Kidney (tissue), 14 donors: ENCODE measurements around the gene GDE1. TPM values are rescaled to one million over a fixed set of nuclear protein-coding genes. Genes with fewer than 3 reads are reported as not detected.

Source experiments
- DNase-seq, 5 donors: peaks; one replicate each; pipeline ENCODE4 v3.0.0-alpha.2; 2013 to 2020
- FAIRE-seq: peaks from 2 replicates; lab custom pipeline; 2012; peaks lifted over from hg19 to GRCh38; lab: Jason Lieb, UNC
- H3K27ac ChIP-seq, 2 donors: one replicate each; pipeline ENCODE4 v1.7.0; 2013; ENCODE audit warnings: low read depth in 2 of 2, low read length in 2 of 2, inconsistent platforms in 1 of 2
- H3K27me3 ChIP-seq: one replicate; pipeline ENCODE4 v1.7.1; 2013; ENCODE audit warnings: low read length, inconsistent platforms; ENCODE audit not compliant: control insufficient read depth, insufficient read depth
- H3K36me3 ChIP-seq, 3 donors: one replicate each; pipeline versions ENCODE4 v1.7.0 to v1.7.1; 2013; ENCODE audit warnings: low read length in 3 of 3, control low read depth in 1 of 3, inconsistent platforms in 1 of 3; ENCODE audit not compliant: insufficient read depth in 3 of 3, control insufficient read depth in 2 of 3
- H3K4me1 ChIP-seq, 3 donors: one replicate each; pipeline versions ENCODE4 v1.7.0 to v1.7.1; 2013; ENCODE audit warnings: low read length in 3 of 3, inconsistent platforms in 1 of 3, low read depth in 1 of 3; ENCODE audit not compliant: control insufficient read depth in 2 of 3, insufficient read depth in 2 of 3
- H3K4me3 ChIP-seq, 3 donors: one replicate each; pipeline versions ENCODE4 v1.7.0 to v1.8.1; 2013; ENCODE audit warnings: low read length in 3 of 3, control low read depth in 1 of 3, inconsistent platforms in 1 of 3
- H3K9ac ChIP-seq, 3 donors: one replicate each; pipeline versions ENCODE4 v1.7.0 to v1.7.1; 2013; ENCODE audit warnings: low read length in 3 of 3, control low read depth in 1 of 3, inconsistent platforms in 1 of 3
- H3K9me3 ChIP-seq, 3 donors: one replicate each; pipeline versions ENCODE4 v1.7.0 to v1.7.1; 2013; ENCODE audit warnings: low read length in 3 of 3, control low read depth in 1 of 3, inconsistent platforms in 1 of 3; ENCODE audit not compliant: control insufficient read depth in 2 of 3, insufficient read depth in 1 of 3
- CTCF ChIP-seq: IDR thresholded peaks from 3 replicates; pipeline ENCODE4 v1.5.1; 2012; ENCODE audit warnings: mild to moderate bottlenecking, moderate library complexity, borderline replicate concordance; ENCODE audit not compliant: insufficient read depth; ENCODE audit errors: extremely low read depth
- intact Hi-C: fragments of 100-400 bp; cut with DNase I; formaldehyde crosslinking; loops from one replicate; pipeline ENCODE4 v1.11.1; 2022
- polyA plus RNA-seq: library from polyadenylated mRNA; stranded (reverse); fragments of 350-450 nt; fragmentation: Illumina TruSeq; extraction: RNeasy Lipid Tissue Mini Kit (QIAGEN cat#74804); gene quantifications from one replicate; pipeline ENCODE4 v1.2.3, GENCODE V29; 2014; ENCODE audit warnings: low read depth, low replicate concordance; ENCODE audit not compliant: insufficient read depth
- total RNA-seq: library from RNA; stranded (reverse); fragmentation: NEBNext Ultra II Directional; extraction: Animal tissue kit (Norgen Biotek cat#: 25700); gene quantifications from one replicate; pipeline ENCODE4 v1.2.1, GENCODE V29; 2021
- donor health status: control.
- donor health status: control.
- donor health status: control.
- donor health status: control.
- donor health status: control.
- donor health status: DM: yes; HTN: yes; CAD: no.
- donor health status: Normal renal cell carcinoma (clear cell type).

Gene GDE1
- total and polyA plus RNA-seq, 2 donors from 2014 or later: 48.2 to 54.7 TPM

GRCh38 chr16:19460397-19460796 is 61.5 kb downstream of the GDE1 start:
- no peak for TF ChIP-seq CTCF
- intact Hi-C loops: no loop called here
- Histone ChIP-seq H3K27me3 (no peaks in the 10 kb centered on the region), H3K4me1 (no peaks in the 10 kb centered on the region), H3K9me3 (no peaks in the 10 kb centered on the region), H3K27ac (no peak overlapping the region), H3K9ac (no peak overlapping the region), H3K4me3 (no peak overlapping the region), H3K36me3 (no peaks in the 10 kb centered on the region)
- no peak for FAIRE-seq
- no peak for DNase-seq

GRCh38 chr16:19458722-19459379 is 63.0 kb downstream of the GDE1 start:
- H3K36me3 ChIP-seq: no peaks in the 10 kb centered on the region
- no peaks in the 10 kb centered on the region for H3K9me3 ChIP-seq
- no peaks in the 10 kb centered on the region for H3K4me1 ChIP-seq
- no peak overlapping the region for H3K27ac ChIP-seq
- TF ChIP-seq CTCF: no peak
- FAIRE-seq (no peak), DNase-seq (no peak)
- intact Hi-C loops: no loop called here
- no peak overlapping the region for H3K4me3 ChIP-seq
- no peak overlapping the region for H3K9ac ChIP-seq
- no peaks in the 10 kb centered on the region for H3K27me3 ChIP-seq

Other genes starting within 250 kb of the GDE1 start
- not detected for gene CLEC19A, start 236.4 kb downstream of the GDE1 start, total RNA-seq
- gene CLEC19A, start 236.4 kb downstream of the GDE1 start, polyA plus RNA-seq: not detected
- 6.6 TPM for gene TMC5, start 104.2 kb downstream of the GDE1 start, total RNA-seq
- 1.0 TPM for gene TMC5, start 104.2 kb downstream of the GDE1 start, polyA plus RNA-seq
- 14.5 TPM for gene CCP110, start 1.8 kb upstream of the GDE1 start, total RNA-seq
- gene CCP110, start 1.8 kb upstream of the GDE1 start, polyA plus RNA-seq: 3.5 TPM
- 63.5 TPM for gene VPS35L, start 33.6 kb upstream of the GDE1 start, total RNA-seq
- gene VPS35L, start 33.6 kb upstream of the GDE1 start, polyA plus RNA-seq: 42.4 TPM
- gene KNOP1, start 196.1 kb upstream of the GDE1 start, total RNA-seq: 17.9 TPM
- 10.2 TPM for gene KNOP1, start 196.1 kb upstream of the GDE1 start, polyA plus RNA-seq
- gene IQCK, start 196.2 kb upstream of the GDE1 start, total RNA-seq: 38.1 TPM
- gene IQCK, start 196.2 kb upstream of the GDE1 start, polyA plus RNA-seq: 35.4 TPM